Measurements from ENCODE around the gene PLCB1. TPM values are rescaled to one million over a fixed set of nuclear protein-coding genes. Genes with fewer than 3 reads are reported as not detected.

The PLCB1 gene
- total RNA-seq, 1 experiment from 2014 or later, result 6.0 TPM

GRCh38 chr20:8471465-8471864 lies 339.4 kb downstream of the PLCB1 start:
- Mint-ChIP-seq H3K36me3 (ENCODE audit: insufficient read depth, unreplicated experiment) (no peaks in the 10 kb centered on the region), H3K9me3 (ENCODE audit: low read depth, unreplicated experiment) (no peaks in the 10 kb centered on the region), H3K27me3 (ENCODE audit: unreplicated experiment) (no peaks in the 10 kb centered on the region), H3K4me3 (ENCODE audit: low read depth, unreplicated experiment) (no peak overlapping the region), H3K4me1 (ENCODE audit: low read depth, unreplicated experiment) (no peaks in the 10 kb centered on the region), H3K27ac (ENCODE audit: unreplicated experiment) (no peak overlapping the region)
- CTCF ChIA-PET, result no interaction called here
- intact Hi-C loops (cut with micrococcal nuclease; ENCODE audit: unreplicated experiment), result no loop called here
- DNase-seq, result no peak
- TF ChIP-seq CTCF (IDR thresholded peaks at IDR 0.05; ENCODE audit: unreplicated experiment), result no peak
- no TSS peak for BruUV-seq (replicated peaks)

- Mint-ChIP-seq H3K9me3 (ENCODE audit: low read depth, unreplicated experiment) (no peaks in the 10 kb centered on the region), H3K36me3 (ENCODE audit: insufficient read depth, unreplicated experiment) (no peaks in the 10 kb centered on the region), H3K4me1 (ENCODE audit: low read depth, unreplicated experiment) (no peaks in the 10 kb centered on the region), H3K27ac (ENCODE audit: unreplicated experiment) (no peak overlapping the region), H3K4me3 (ENCODE audit: low read depth, unreplicated experiment) (no peak overlapping the region), H3K27me3 (ENCODE audit: unreplicated experiment) (no peaks in the 10 kb centered on the region)
- no peak for TF ChIP-seq CTCF (IDR thresholded peaks at IDR 0.05; ENCODE audit: unreplicated experiment)
- BruUV-seq (replicated peaks), result no TSS peak
- no peak for DNase-seq
- intact Hi-C loops (cut with micrococcal nuclease; ENCODE audit: unreplicated experiment), result no loop called here
- CTCF ChIA-PET, result no interaction called here
These were observed 341.4 kb downstream of the PLCB1 start for GRCh38 chr20:8473459-8473858.

- H3K36me3 Mint-ChIP-seq (ENCODE audit: insufficient read depth, unreplicated experiment), result no peaks in the 10 kb centered on the region
- H3K27ac Mint-ChIP-seq (ENCODE audit: unreplicated experiment), result no peak overlapping the region
- no peak for DNase-seq
- no peaks in the 10 kb centered on the region for H3K4me1 Mint-ChIP-seq (ENCODE audit: low read depth, unreplicated experiment)
- intact Hi-C loops (cut with micrococcal nuclease; ENCODE audit: unreplicated experiment), result no loop called here
- no peaks in the 10 kb centered on the region for H3K27me3 Mint-ChIP-seq (ENCODE audit: unreplicated experiment)
- CTCF ChIA-PET, result no interaction called here
- no peak overlapping the region for H3K4me3 Mint-ChIP-seq (ENCODE audit: low read depth, unreplicated experiment)
- no TSS peak for BruUV-seq (replicated peaks)
- no peak for TF ChIP-seq CTCF (IDR thresholded peaks at IDR 0.05; ENCODE audit: unreplicated experiment)
- no peaks in the 10 kb centered on the region for H3K9me3 Mint-ChIP-seq (ENCODE audit: low read depth, unreplicated experiment)
These were observed 342.1 kb downstream of the PLCB1 start for GRCh38 chr20:8474027-8474668.

- BruUV-seq (replicated peaks), result no TSS peak
- Mint-ChIP-seq H3K27me3 (ENCODE audit: unreplicated experiment) (no peaks in the 10 kb centered on the region), H3K27ac (ENCODE audit: unreplicated experiment) (no peak overlapping the region), H3K4me1 (ENCODE audit: low read depth, unreplicated experiment) (no peaks in the 10 kb centered on the region), H3K36me3 (ENCODE audit: insufficient read depth, unreplicated experiment) (no peaks in the 10 kb centered on the region), H3K9me3 (ENCODE audit: low read depth, unreplicated experiment) (no peaks in the 10 kb centered on the region), H3K4me3 (ENCODE audit: low read depth, unreplicated experiment) (no peak overlapping the region)
- CTCF ChIA-PET, result no interaction called here
- no peak for TF ChIP-seq CTCF (IDR thresholded peaks at IDR 0.05; ENCODE audit: unreplicated experiment)
- DNase-seq, result no peak
- intact Hi-C loops (cut with micrococcal nuclease; ENCODE audit: unreplicated experiment), result no loop called here
These were observed 344.0 kb downstream of the PLCB1 start for GRCh38 chr20:8476021-8476420.

Measured in Calu3 (cell line).